GM18951 (cell line): ENCODE data around the gene ATP10D.
"Not testable (repeated sequence)": the region's sequence is repeated elsewhere in the genome, so short reads cannot be mapped to it uniquely, and the experiment has no call there.

Experiments
- POLR2A ChIP-seq: IDR thresholded peaks from 4 replicates; pipeline ENCODE4 v1.6.1; 2011; ENCODE audit warnings: mild to moderate bottlenecking; ENCODE audit not compliant: insufficient read length, insufficient read depth; ENCODE audit errors: extremely low read depth
- in situ Hi-C: fragments of 300-500 bp; cut with MboI; formaldehyde crosslinking; loops from one replicate; pipeline ENCODE4 v1.12.0; 2022; ENCODE audit warnings: low sequenced_read_pairs, mixed read lengths, inconsistent platforms; ENCODE audit not compliant: unreplicated experiment

The ATP10D gene

GRCh38 chr4:47533689-47534347 lies 48.7 kb downstream of the ATP10D start:
- in situ Hi-C loops: no loop called here
- TF ChIP-seq POLR2A: no peak

- in situ Hi-C loops: no loop called here
- no peak for TF ChIP-seq POLR2A
These were observed 49.7 kb downstream of the ATP10D start for GRCh38 chr4:47534772-47535171.

GRCh38 chr4:47535567-47536147 lies 50.6 kb downstream of the ATP10D start:
- no peak for TF ChIP-seq POLR2A
- in situ Hi-C loops: no loop called here

GRCh38 chr4:47536966-47537365 lies 51.9 kb downstream of the ATP10D start:
- TF ChIP-seq POLR2A: no peak
- in situ Hi-C loops: no loop called here

- TF ChIP-seq POLR2A: no peak
- in situ Hi-C loops: no loop called here
These were observed 53.2 kb downstream of the ATP10D start for GRCh38 chr4:47538111-47538824.

GRCh38 chr4:47538825-47539154 lies 53.7 kb downstream of the ATP10D start:
- in situ Hi-C loops: no loop called here
- TF ChIP-seq POLR2A: no peak

GRCh38 chr4:47542640-47543039 lies 57.6 kb downstream of the ATP10D start:
- in situ Hi-C loops: not testable (repeated sequence)

GRCh38 chr4:47543331-47543730 lies 58.3 kb downstream of the ATP10D start:
- no peak for TF ChIP-seq POLR2A
- in situ Hi-C loops: no loop called here

GRCh38 chr4:47550357-47550756 lies 65.3 kb downstream of the ATP10D start:
- in situ Hi-C loops: not testable (repeated sequence)

- in situ Hi-C loops: no loop called here
- TF ChIP-seq POLR2A: no peak
These were observed 65.9 kb downstream of the ATP10D start for GRCh38 chr4:47550899-47551548.

GRCh38 chr4:47551682-47552081 lies 66.6 kb downstream of the ATP10D start:
- TF ChIP-seq POLR2A: no peak
- in situ Hi-C loops: no loop called here

- TF ChIP-seq POLR2A: no peak
- in situ Hi-C loops: no loop called here
These were observed 68.5 kb downstream of the ATP10D start for GRCh38 chr4:47553329-47554125.

- in situ Hi-C loops: not testable (repeated sequence)
These were observed 70.8 kb downstream of the ATP10D start for GRCh38 chr4:47555920-47556319.
